ENCODE results near the gene PHTF2.

PHTF2 gene

GRCh38 chr7:77765906-77766800, 32.4 kb upstream of the PHTF2 start:
- no peak for ATAC-seq
- TF ChIP-seq TSHZ2 (CRISPR knock-in tag; IDR thresholded peaks at IDR 0.05), result no peak
- no peak for TF ChIP-seq ZFP30 (CRISPR knock-in tag; IDR thresholded peaks at IDR 0.05)

GRCh38 chr7:77766801-77767605, 31.6 kb upstream of the PHTF2 start:
- ATAC-seq, result no peak
- TF ChIP-seq TSHZ2 (CRISPR knock-in tag; IDR thresholded peaks at IDR 0.05) (no peak), SNAI2 (CRISPR knock-in tag; IDR thresholded peaks at IDR 0.05) (no peak), CSRNP3 (CRISPR knock-in tag; IDR thresholded peaks at IDR 0.05) (no peak), ZNF8 (CRISPR knock-in tag; IDR thresholded peaks at IDR 0.05) (no peak), ZNF565 (CRISPR knock-in tag; conservative IDR thresholded peaks at IDR 0.05; ENCODE audit: low read depth) (no peak), ZFP3 (CRISPR knock-in tag; IDR thresholded peaks at IDR 0.05) (no peak), POU6F1 (CRISPR knock-in tag; IDR thresholded peaks at IDR 0.05; ENCODE audit: borderline replicate concordance, low read depth) (no peak)

GRCh38 chr7:77770316-77770715, 28.3 kb upstream of the PHTF2 start:
- ATAC-seq, result no peak
- TF ChIP-seq CREB5 (CRISPR knock-in tag; IDR thresholded peaks at IDR 0.05; ENCODE audit: low read depth), result no peak
- TF ChIP-seq ZFP3 (CRISPR knock-in tag; IDR thresholded peaks at IDR 0.05), result no peak
- no peak for TF ChIP-seq CSDC2 (CRISPR knock-in tag; IDR thresholded peaks at IDR 0.05)
- no peak for TF ChIP-seq ZFP30 (CRISPR knock-in tag; IDR thresholded peaks at IDR 0.05)
- no peak for TF ChIP-seq POU6F1 (CRISPR knock-in tag; IDR thresholded peaks at IDR 0.05; ENCODE audit: borderline replicate concordance, low read depth)
- no peak for TF ChIP-seq ZNF8 (CRISPR knock-in tag; IDR thresholded peaks at IDR 0.05)
- TF ChIP-seq PPARA (CRISPR knock-in tag; IDR thresholded peaks at IDR 0.05; ENCODE audit: borderline replicate concordance), result no peak
- no peak for TF ChIP-seq PATZ1 (CRISPR knock-in tag; IDR thresholded peaks at IDR 0.05; ENCODE audit: borderline replicate concordance)
- TF ChIP-seq ARNTL (CRISPR knock-in tag; IDR thresholded peaks at IDR 0.05; ENCODE audit: borderline replicate concordance, low read depth), result no peak
- TF ChIP-seq TCF4 (CRISPR knock-in tag; IDR thresholded peaks at IDR 0.05; ENCODE audit: borderline replicate concordance), result no peak
- TF ChIP-seq ZC3H10 (CRISPR knock-in tag; IDR thresholded peaks at IDR 0.05), result no peak
- no peak for TF ChIP-seq ZNF70 (CRISPR knock-in tag; IDR thresholded peaks at IDR 0.05)
- TF ChIP-seq SNAI2 (CRISPR knock-in tag; IDR thresholded peaks at IDR 0.05), result no peak
- TF ChIP-seq RARB (CRISPR knock-in tag; IDR thresholded peaks at IDR 0.05), result no peak

Measured in SK-N-SH treated with all-trans-retinoic acid at 6 μM for 48 hours (cell line).